A172 (cell line): ENCODE measurements around the gene GPATCH2. TPM values are rescaled to one million over a fixed set of nuclear protein-coding genes. Genes with fewer than 3 reads are reported as not detected.

Source experiments
- DNase-seq: peaks from one replicate; pipeline ENCODE4 v3.0.0-alpha.2; 2015; ENCODE audit warnings: low spot score
- total RNA-seq: library from RNA; depleted of rRNA; stranded (reverse); fragments of >200 nt; shearing (Covaris generic); gene quantifications from 2 replicates; pipeline ENCODE4 v1.2.3, GENCODE V29; 2014; rRNA removed

The GPATCH2 gene
- 31.5 and 32.7 TPM in 2 replicates for total RNA-seq

- peak; percentile 92 for DNase-seq
These were observed at the start of gene GPATCH2, which contains the start of gene SPATA17 for GRCh38 chr1:217630711-217631591. Gene GPATCH2 (minus strand): TSS chr1:217631090. CDS start chr1:217630971, 119 bp downstream. Gene SPATA17 (plus strand): TSS chr1:217631344. CDS start chr1:217631379, 35 bp downstream.

GRCh38 chr1:217674028-217674729 is 43.3 kb upstream of the GPATCH2 start:
- no peak for DNase-seq

GRCh38 chr1:217673387-217673786 is 42.5 kb upstream of the GPATCH2 start:
- DNase-seq: no peak

GRCh38 chr1:217668351-217668940 is 37.6 kb upstream of the GPATCH2 start:
- no peak for DNase-seq

GRCh38 chr1:217661407-217661806 is 30.5 kb upstream of the GPATCH2 start:
- DNase-seq: no peak

- DNase-seq: peak; percentile 92
These were observed 29.6 kb upstream of the GPATCH2 start for GRCh38 chr1:217660353-217661062.

GRCh38 chr1:217650674-217651073 is 19.8 kb upstream of the GPATCH2 start:
- no peak for DNase-seq

GRCh38 chr1:217647791-217648190 is 16.9 kb upstream of the GPATCH2 start:
- no peak for DNase-seq

GRCh38 chr1:217642455-217642854 is 11.6 kb upstream of the GPATCH2 start:
- no peak for DNase-seq

- DNase-seq: no peak
These were observed 3.5 kb downstream of the GPATCH2 start for GRCh38 chr1:217627431-217627830.

- no peak for DNase-seq
These were observed 4.6 kb downstream of the GPATCH2 start for GRCh38 chr1:217626321-217626720.

- no peak for DNase-seq
These were observed 8.8 kb downstream of the GPATCH2 start for GRCh38 chr1:217622042-217622441.

- no peak for DNase-seq
These were observed 10.1 kb downstream of the GPATCH2 start for GRCh38 chr1:217620814-217621213.

GRCh38 chr1:217617126-217617525 is 13.8 kb downstream of the GPATCH2 start:
- DNase-seq: no peak

- DNase-seq: no peak
These were observed 16.6 kb downstream of the GPATCH2 start for GRCh38 chr1:217614200-217614712.

GRCh38 chr1:217605390-217605789 is 25.5 kb downstream of the GPATCH2 start:
- no peak for DNase-seq

- DNase-seq: no peak
These were observed 28.5 kb downstream of the GPATCH2 start for GRCh38 chr1:217602380-217602779.

GRCh38 chr1:217599154-217599553 is 31.7 kb downstream of the GPATCH2 start:
- no peak for DNase-seq

GRCh38 chr1:217590598-217590997 is 40.3 kb downstream of the GPATCH2 start:
- DNase-seq: no peak

- DNase-seq: no peak
These were observed 44.3 kb downstream of the GPATCH2 start for GRCh38 chr1:217586586-217586985.

- no peak for DNase-seq
These were observed 45.3 kb downstream of the GPATCH2 start for GRCh38 chr1:217585577-217585976.
